Muscle of leg (tissue), 16 donors: Measurements from ENCODE around the gene TPST1. TPM values are rescaled to one million over a fixed set of nuclear protein-coding genes. Genes with fewer than 3 reads are reported as not detected.
A peak's percentile ranks its signal among the peaks of the same experiment; 100 is the strongest.
"Not testable (repeated sequence)": the region's sequence is repeated elsewhere in the genome, so short reads cannot be mapped to it uniquely, and the experiment has no call there.

ENCODE experiments used
- DNase-seq: peaks from one replicate; pipeline ENCODE4 v3.0.0; 2013
- H3K27ac ChIP-seq: one replicate; pipeline ENCODE4 v1.5.1; 2013; ENCODE audit warnings: mild to moderate bottlenecking, low read length, control low read depth
- H3K27me3 ChIP-seq: one replicate; pipeline ENCODE4 v1.6.1; 2013; ENCODE audit warnings: low read length; ENCODE audit not compliant: control insufficient read depth, insufficient read depth
- H3K36me3 ChIP-seq: one replicate; pipeline ENCODE4 v1.6.1; 2013; ENCODE audit warnings: low read length; ENCODE audit not compliant: control insufficient read depth, insufficient read depth
- H3K4me1 ChIP-seq: one replicate; pipeline ENCODE4 v1.6.1; 2013; ENCODE audit warnings: low read length; ENCODE audit not compliant: control insufficient read depth, insufficient read depth
- H3K4me3 ChIP-seq: one replicate; pipeline ENCODE4 v1.5.1; 2013; ENCODE audit warnings: low read length, control low read depth
- H3K9me3 ChIP-seq: replicated peaks from 2 replicates; pipeline ENCODE4 v1.6.1; 2013; ENCODE audit warnings: low read depth, low read length; ENCODE audit not compliant: control insufficient read depth
- WGBS: methylation state at CpG from one replicate; pipeline ENCODE4 v1.1.5; 2013; ENCODE audit warnings: missing lambda C conversion rate; ENCODE audit not compliant: insufficient coverage; 5-methylcytosine and 5-hydroxymethylcytosine counted together
- long read RNA-seq, 11 donors: transcript quantifications; one replicate each; lab custom pipeline, GENCODE V29; 2026
- polyA plus RNA-seq, 8 donors: library from polyadenylated mRNA; unstranded; fragments of 120-200 nt; gene quantifications; one replicate each; pipeline versions ENCODE4 v1.2.1 to v1.2.3, GENCODE V29; 2013; ENCODE audit warnings: inconsistent platforms in 1 of 8, low replicate concordance in 1 of 8; ENCODE audit not compliant: insufficient read length in 8 of 8, insufficient read depth in 1 of 8
- total RNA-seq: library from RNA; stranded (reverse); fragments of 120-200 nt; gene quantifications from one replicate; pipeline ENCODE4 v1.2.4, GENCODE V29; 2013

Gene TPST1
- total RNA-seq: 39.6 TPM
- polyA plus RNA-seq: 10 to 100 TPM; 11.2 to 25.5 (median 14.8) TPM
- long read RNA-seq, donor 1, partial matches to known transcripts: 0 of 3 reads
- long read RNA-seq, donor 1, other reads (novel, unspliced or antisense): 0 of 3 reads
- long read RNA-seq, donor 2, partial matches to known transcripts: 0 of 1 reads
- long read RNA-seq, donor 2, other reads (novel, unspliced or antisense): 0 of 1 reads
- long read RNA-seq, donor 3, partial matches to known transcripts: 8 of 13 reads
- long read RNA-seq, donor 3, other reads (novel, unspliced or antisense): 0 of 13 reads
- long read RNA-seq, donor 4, partial matches to known transcripts: 0 of 1 reads
- long read RNA-seq, donor 4, other reads (novel, unspliced or antisense): 0 of 1 reads
- long read RNA-seq, donor 5, transcript TPST1-201 (6 exons, 2,116 nt): major isoform, 11 of 38 reads
- long read RNA-seq, donor 5, partial matches to known transcripts: 27 of 38 reads
- long read RNA-seq, donor 5, other reads (novel, unspliced or antisense): 0 of 38 reads
- long read RNA-seq, donor 6, transcript TPST1-201 (6 exons, 2,116 nt): major isoform, 9 of 17 reads
- long read RNA-seq, donor 6, partial matches to known transcripts: 8 of 17 reads
- long read RNA-seq, donor 6, other reads (novel, unspliced or antisense): 0 of 17 reads
- long read RNA-seq, donor 7, transcript TPST1-201 (6 exons, 2,116 nt): major isoform, 7 of 13 reads
- long read RNA-seq, donor 7, partial matches to known transcripts: 6 of 13 reads
- long read RNA-seq, donor 7, other reads (novel, unspliced or antisense): 0 of 13 reads
- long read RNA-seq, donor 8, partial matches to known transcripts: 0 of 4 reads
- long read RNA-seq, donor 8, other reads (novel, unspliced or antisense): 0 of 4 reads
- long read RNA-seq, donor 9, partial matches to known transcripts: 6 of 8 reads
- long read RNA-seq, donor 9, other reads (novel, unspliced or antisense): 0 of 8 reads
- long read RNA-seq, donor 10, partial matches to known transcripts: 0 of 3 reads
- long read RNA-seq, donor 10, other reads (novel, unspliced or antisense): 0 of 3 reads
- long read RNA-seq, donor 11, partial matches to known transcripts: 9 of 12 reads
- long read RNA-seq, donor 11, other reads (novel, unspliced or antisense): 0 of 12 reads

DNA sequence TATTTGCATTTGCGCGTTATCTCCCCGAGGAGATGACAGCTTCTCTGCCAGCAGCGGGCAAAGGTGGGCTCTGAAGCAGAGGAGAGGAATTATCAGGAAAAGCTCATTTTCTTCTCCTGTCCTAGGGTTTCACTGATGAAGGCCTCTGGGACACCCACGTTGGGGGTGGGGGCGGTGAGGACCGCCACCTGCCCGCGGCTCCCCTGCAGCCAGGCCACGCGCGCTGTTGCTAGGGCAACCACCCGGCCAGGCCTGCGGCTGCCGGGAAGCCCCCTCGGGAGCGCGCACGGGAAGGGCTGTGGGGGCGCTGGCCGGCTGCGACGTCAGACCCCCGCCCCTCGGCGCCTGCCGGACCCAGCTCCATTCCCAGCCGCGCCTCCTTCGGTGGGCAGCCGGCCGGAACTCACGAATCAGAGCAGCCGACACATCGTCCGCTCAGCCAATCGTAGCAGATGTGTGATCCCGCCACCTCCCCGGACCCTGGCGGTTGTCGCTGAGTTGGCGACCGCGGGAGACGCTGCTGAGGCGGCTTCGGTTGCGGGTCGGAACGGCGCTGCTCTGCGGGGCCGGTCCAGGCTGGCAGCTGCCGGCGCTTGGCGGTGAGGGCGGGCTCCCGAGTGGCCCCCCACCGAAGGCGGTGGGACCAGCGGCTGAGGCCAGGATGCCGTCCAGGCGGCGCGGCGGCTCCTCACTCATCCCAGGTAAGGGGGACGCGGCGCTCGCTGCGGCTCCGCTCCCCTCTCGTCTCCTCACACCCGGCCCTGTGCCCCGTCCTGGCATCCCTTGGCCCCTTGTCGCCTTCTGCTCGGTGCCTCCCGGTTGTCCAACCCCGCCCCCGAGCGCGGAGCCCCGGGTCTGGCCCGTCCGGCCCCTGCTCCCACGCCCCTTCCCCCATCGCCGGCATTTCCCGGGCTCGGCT is at the start of gene TPST1:
TPST1 (plus strand) TSS at position 513 of the 919 bp plus-strand sequence. CDS start 35,092 bp downstream, outside the sequence.
- under 1% methylated on average over 87 of the region's 90 CpGs for WGBS

DNA sequence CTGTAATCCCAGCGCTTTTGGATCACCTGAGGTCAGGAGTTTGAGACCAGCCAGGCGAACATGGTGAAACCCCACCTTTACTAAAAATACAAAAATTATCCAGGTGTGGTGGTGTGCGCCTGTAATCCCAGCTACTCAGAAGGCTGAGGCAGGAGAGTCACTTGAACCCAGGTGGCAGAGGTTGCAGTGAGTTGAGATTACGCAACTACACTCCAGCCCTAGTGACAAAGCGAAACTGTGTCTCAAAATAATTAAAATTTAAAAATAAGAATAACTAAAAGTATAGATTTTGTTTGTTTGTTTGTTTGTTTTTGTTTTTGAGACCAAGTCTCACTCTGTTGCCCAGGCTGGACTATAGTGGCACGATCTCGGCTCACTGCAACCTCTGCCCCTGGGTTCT is 49.1 kb upstream of the TPST1 start:
- not testable (repeated sequence) for DNase-seq
- WGBS: 80% methylated on average over 1 of the region's 7 CpGs

More for the DNA sequence above, at the start of gene TPST1:
- Histone ChIP-seq H3K4me3 (peak within 1 kb of the TSS; percentile 86), H3K27me3 (peaks cover 4% of the 10 kb centered on the region), H3K36me3 (no peaks in the 10 kb centered on the region), H3K27ac (peak within 1 kb of the TSS; percentile 42), H3K4me1 (peaks cover 13% of the 10 kb centered on the region), H3K9me3 (no peaks in the 10 kb centered on the region)
- DNase-seq: peak; percentile 96

DNA sequence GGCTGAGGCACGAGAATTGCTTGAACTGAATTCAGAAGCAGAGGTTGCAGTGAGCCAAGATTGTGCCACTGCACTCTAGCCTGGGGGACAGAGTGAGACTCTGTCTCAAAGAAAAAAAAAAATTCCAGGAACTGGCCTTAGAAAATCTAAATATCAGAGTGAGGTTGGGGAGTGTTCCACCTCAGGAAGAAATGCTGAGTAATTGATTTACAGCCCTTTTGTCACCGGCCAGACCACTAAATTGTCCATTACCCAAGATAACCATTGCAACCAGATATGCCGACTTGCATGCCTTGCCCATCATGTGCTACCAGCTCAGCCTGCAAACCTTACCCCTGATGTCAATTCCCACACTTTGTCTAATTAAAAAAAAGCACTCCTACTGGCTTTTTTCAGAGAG is 48.1 kb upstream of the TPST1 start:
- Histone ChIP-seq H3K4me1 (peaks cover 8% of the 10 kb centered on the region), H3K4me3 (no peak overlapping the region), H3K9me3 (peaks cover 4% of the 10 kb centered on the region), H3K27ac (no peak overlapping the region), H3K36me3 (peaks cover 42% of the 10 kb centered on the region), H3K27me3 (no peaks in the 10 kb centered on the region)
- no peak for DNase-seq
- 58% methylated on average over 3 of the region's 3 CpGs for WGBS

More for the DNA sequence above, 49.1 kb upstream of the TPST1 start:
- not testable (repeated sequence) for H3K27ac ChIP-seq, H3K27me3 ChIP-seq, H3K9me3 ChIP-seq, H3K4me3 ChIP-seq
- Histone ChIP-seq H3K36me3 (peaks cover 48% of the 10 kb centered on the region), H3K4me1 (peaks cover 15% of the 10 kb centered on the region)

DNA sequence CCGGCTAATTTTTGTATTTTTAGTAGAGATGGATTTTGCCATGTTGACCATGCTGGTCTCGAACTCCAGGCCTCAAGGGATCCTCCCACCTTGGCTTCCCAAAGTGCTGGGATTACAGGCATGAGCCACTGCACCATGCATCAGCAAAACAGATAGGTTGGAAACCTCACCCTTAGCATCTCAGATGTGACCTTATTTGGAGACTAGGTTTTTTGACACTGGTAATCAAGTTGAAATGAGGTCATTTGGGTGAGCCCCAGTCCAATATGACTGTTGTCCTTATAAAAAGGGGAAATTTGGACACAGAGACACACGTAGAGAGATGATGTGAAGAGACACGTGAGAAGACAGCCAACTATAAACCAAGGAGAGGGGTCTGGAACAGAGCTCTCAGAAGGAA is 42.5 kb upstream of the TPST1 start:
- WGBS: 65% methylated on average over 3 of the region's 4 CpGs
- Histone ChIP-seq H3K27me3 (no peaks in the 10 kb centered on the region), H3K36me3 (peaks cover 11% of the 10 kb centered on the region)

DNA sequence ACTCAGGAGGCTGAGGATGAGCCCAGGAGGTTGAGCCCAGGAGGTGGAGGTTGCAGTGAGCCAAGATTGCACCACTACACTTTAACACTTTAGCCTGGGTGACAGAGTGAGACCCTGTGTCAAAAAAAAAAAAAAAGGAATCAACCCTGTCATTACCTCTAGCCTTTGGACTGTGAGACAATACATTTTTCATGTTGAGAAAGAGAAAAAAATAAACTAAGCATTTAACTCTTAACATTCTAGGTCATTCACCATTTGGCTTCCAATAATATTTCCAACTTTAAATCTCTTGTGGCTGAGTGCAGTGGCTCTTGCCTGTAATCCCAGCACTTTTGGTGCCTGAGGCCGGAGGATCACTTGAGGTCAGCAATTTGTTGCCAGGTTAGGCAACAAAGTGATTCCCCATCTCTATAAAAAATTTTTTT is 41.9 kb upstream of the TPST1 start:
- DNase-seq: no peak
- peaks cover 7% of the 10 kb centered on the region for H3K36me3 ChIP-seq
- 100% methylated on average over 1 of the region's 1 CpG for WGBS
- no peak overlapping the region for H3K4me3 ChIP-seq
- H3K4me1 ChIP-seq: no peaks in the 10 kb centered on the region
- H3K27ac ChIP-seq: no peak overlapping the region
- H3K27me3 ChIP-seq: no peaks in the 10 kb centered on the region
- peaks cover 4% of the 10 kb centered on the region for H3K9me3 ChIP-seq

More for the DNA sequence above, 42.5 kb upstream of the TPST1 start:
- H3K27ac ChIP-seq: no peak overlapping the region
- no peaks in the 10 kb centered on the region for H3K4me1 ChIP-seq
- no peak overlapping the region for H3K4me3 ChIP-seq
- peaks cover 4% of the 10 kb centered on the region for H3K9me3 ChIP-seq
- DNase-seq: no peak

DNA sequence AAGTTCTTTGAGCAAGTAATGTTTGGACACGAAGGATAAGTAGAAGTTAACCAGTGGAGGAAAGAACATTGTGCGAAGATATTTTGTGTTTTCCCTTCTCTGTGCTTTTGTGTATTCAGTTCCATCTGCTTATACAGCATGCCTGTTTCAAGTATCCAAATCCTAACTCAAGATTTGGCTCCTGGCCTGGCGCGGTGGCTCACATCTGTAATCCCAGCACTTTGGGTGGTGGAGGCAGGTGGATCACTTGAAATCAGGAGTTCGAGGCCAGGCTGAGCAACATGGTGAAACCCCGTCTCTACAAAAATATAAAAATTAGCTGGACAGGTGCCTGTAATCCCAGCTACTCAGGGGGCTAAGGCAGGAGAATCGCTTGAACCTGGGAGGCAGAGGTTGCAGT is 40.8 kb upstream of the TPST1 start:
- 79% methylated on average over 2 of the region's 7 CpGs for WGBS

DNA sequence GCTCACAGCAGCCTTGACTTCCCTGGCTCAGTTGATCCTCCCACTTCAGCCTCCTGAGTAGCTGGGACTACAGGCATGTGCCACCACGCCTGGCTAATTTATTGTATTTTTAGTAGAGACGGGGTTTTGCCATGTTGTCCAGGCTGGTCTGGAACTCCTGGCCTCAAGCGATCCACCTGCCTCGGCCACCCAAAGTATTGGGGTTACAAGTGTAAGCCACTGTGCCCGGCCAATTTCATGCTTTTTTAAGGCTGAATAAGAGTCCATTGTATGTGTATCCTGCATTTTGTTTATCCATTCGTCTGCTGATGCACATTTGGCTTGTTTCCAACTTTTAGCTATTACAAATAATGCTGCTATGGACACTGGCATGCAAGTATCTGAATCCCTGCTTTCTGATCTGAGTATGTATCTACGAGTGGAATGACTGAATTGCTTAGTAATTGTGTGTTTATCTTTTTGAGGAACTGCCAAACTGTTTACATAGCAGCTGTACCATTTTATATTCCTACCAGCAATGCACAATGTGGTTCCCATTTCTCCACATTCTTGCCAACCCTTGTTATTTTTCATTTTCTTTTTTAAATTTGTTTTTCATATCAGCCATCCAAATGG is 37.3 kb upstream of the TPST1 start:
- Histone ChIP-seq H3K36me3 (no peaks in the 10 kb centered on the region), H3K27me3 (no peaks in the 10 kb centered on the region), H3K4me1 (peaks cover 5% of the 10 kb centered on the region), H3K9me3 (no peaks in the 10 kb centered on the region), H3K27ac (no peak overlapping the region), H3K4me3 (no peak overlapping the region)
- 90% methylated on average over 3 of the region's 7 CpGs for WGBS
- peak; percentile 51 for DNase-seq

More for the DNA sequence above, 40.8 kb upstream of the TPST1 start:
- no peaks in the 10 kb centered on the region for H3K4me1 ChIP-seq
- no peaks in the 10 kb centered on the region for H3K36me3 ChIP-seq
- DNase-seq: no peak
- no peak overlapping the region for H3K4me3 ChIP-seq
- no peak overlapping the region for H3K27ac ChIP-seq
- H3K27me3 ChIP-seq: no peaks in the 10 kb centered on the region
- peaks cover 4% of the 10 kb centered on the region for H3K9me3 ChIP-seq

DNA sequence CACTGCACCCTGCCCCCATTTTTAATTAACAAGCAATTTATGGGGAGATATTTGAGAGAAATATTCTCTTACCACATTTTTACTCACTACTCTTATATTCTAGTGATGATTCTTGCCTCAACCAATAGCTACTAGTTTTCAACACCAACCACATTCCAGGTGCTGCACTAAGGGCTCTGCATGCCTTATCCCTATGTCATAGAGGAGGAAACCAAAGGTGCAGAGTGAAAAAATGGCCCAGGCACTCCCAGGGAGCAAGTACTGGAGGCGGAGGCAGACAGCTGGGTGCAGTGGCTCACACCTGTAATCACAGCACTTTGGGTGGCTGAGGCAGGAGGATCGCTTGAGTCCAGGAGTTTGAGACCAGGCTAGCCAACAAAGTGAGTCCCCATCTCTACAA is 35.5 kb upstream of the TPST1 start:
- H3K36me3 ChIP-seq: no peaks in the 10 kb centered on the region
- no peaks in the 10 kb centered on the region for H3K9me3 ChIP-seq
- H3K4me1 ChIP-seq: peaks cover 5% of the 10 kb centered on the region
- 58% methylated on average over 2 of the region's 2 CpGs for WGBS
- no peaks in the 10 kb centered on the region for H3K27me3 ChIP-seq
- no peak overlapping the region for H3K4me3 ChIP-seq
- no peak overlapping the region for H3K27ac ChIP-seq
- DNase-seq: no peak
